CD14-positive monocyte (primary cell): ENCODE data around the gene TULP3. TPM values are rescaled to one million over a fixed set of nuclear protein-coding genes. Genes with fewer than 3 reads are reported as not detected.
A peak's percentile ranks its signal among the peaks of the same experiment; 100 is the strongest.

Experiments
- DNase-seq, 3 donors: peaks; one replicate each; pipeline ENCODE4 v3.0.0-alpha.2; 2011 to 2022
- H2AFZ ChIP-seq: 2 replicates; pipeline ENCODE4 v1.6.0; 2012; ENCODE audit warnings: mild to moderate bottlenecking, low read depth, low read length, inconsistent platforms; ENCODE audit not compliant: insufficient read depth, poor library complexity, severe bottlenecking
- H3K27ac ChIP-seq, 2 donors: 1 replicate in 1 of 2; 2 replicates in 1 of 2; pipeline ENCODE4 v1.5.1; 2012 to 2013; ENCODE audit warnings: low read length in 2 of 2, control low read depth in 1 of 2, inconsistent platforms in 1 of 2, low read depth in 1 of 2, mild to moderate bottlenecking in 1 of 2
- H3K27me3 ChIP-seq, 2 donors: one replicate each; pipeline versions ENCODE4 v1.6.0 to v1.6.1; 2011 to 2013; ENCODE audit warnings: low read length in 2 of 2; ENCODE audit not compliant: control insufficient read depth in 2 of 2, insufficient read depth in 2 of 2
- H3K36me3 ChIP-seq, 2 donors: replicated peaks in 1 of 2; 1 replicate in 1 of 2; 2 replicates in 1 of 2; pipeline versions ENCODE4 v1.5.1 to v1.6.1; 2012 to 2013; ENCODE audit warnings: low read length in 2 of 2, control low read depth in 1 of 2, inconsistent platforms in 1 of 2, mild to moderate bottlenecking in 1 of 2; ENCODE audit not compliant: insufficient read depth in 2 of 2, control insufficient read depth in 1 of 2
- H3K4me1 ChIP-seq, 2 donors: 1 replicate in 1 of 2; 2 replicates in 1 of 2; pipeline versions ENCODE4 v1.5.1 to v1.6.1; 2012 to 2013; ENCODE audit warnings: low read length in 2 of 2, control low read depth in 1 of 2, inconsistent platforms in 1 of 2, mild to moderate bottlenecking in 1 of 2, moderate library complexity in 1 of 2; ENCODE audit not compliant: insufficient read depth in 2 of 2, control insufficient read depth in 1 of 2
- H3K4me2 ChIP-seq: replicated peaks from 2 replicates; pipeline ENCODE3; 2012; ENCODE audit warnings: low read length, moderate library complexity, mild to moderate bottlenecking; ENCODE audit not compliant: poor library complexity, severe bottlenecking; ENCODE audit errors: extremely low read depth
- H3K4me3 ChIP-seq, 3 experiments: fragments of 200-600 bp in 1 of 3; sonication (generic) in 1 of 3; replicated peaks in 1 of 3; 1 replicate in 2 of 3; 2 replicates in 1 of 3; pipeline ENCODE4 v1.5.1; 2011 to 2013; ENCODE audit warnings: low read length in 3 of 3, mild to moderate bottlenecking in 3 of 3, control low read depth in 2 of 3, low read depth in 2 of 3, inconsistent platforms in 1 of 3, moderate library complexity in 1 of 3
- H3K79me2 ChIP-seq: 2 replicates; pipeline ENCODE4 v1.6.0; 2012; ENCODE audit warnings: mild to moderate bottlenecking, control low read depth, inconsistent platforms, low read length, moderate library complexity; ENCODE audit not compliant: insufficient read depth
- H3K9ac ChIP-seq: 2 replicates; pipeline ENCODE4 v1.6.0; 2017; ENCODE audit warnings: low read length, mild to moderate bottlenecking; ENCODE audit not compliant: insufficient read depth, poor library complexity, severe bottlenecking
- H3K9me3 ChIP-seq, 2 donors: replicated peaks in 1 of 2; 1 replicate in 1 of 2; 2 replicates in 1 of 2; pipeline versions ENCODE4 v1.5.1 to v1.6.1; 2012 to 2013; ENCODE audit warnings: low read length in 2 of 2, control low read depth in 1 of 2; ENCODE audit not compliant: control insufficient read depth in 1 of 2, insufficient read depth in 1 of 2
- H4K20me1 ChIP-seq: 2 replicates; pipeline ENCODE4 v1.6.0; 2012; ENCODE audit warnings: mild to moderate bottlenecking, low read length, control low read depth, moderate library complexity; ENCODE audit not compliant: insufficient read depth
- H3K27ac Mint-ChIP-seq, 7 donors: one replicate each; pipeline ENCODE4 v1.8.0; 2020; ENCODE audit warnings: mild to moderate bottlenecking in 7 of 7, mixed read lengths in 7 of 7, moderate library complexity in 6 of 7, inconsistent platforms in 2 of 7
- H3K27me3 Mint-ChIP-seq, 3 donors: one replicate each; pipeline ENCODE4 v1.8.0; 2021 to 2022; ENCODE audit warnings: low read depth in 3 of 3, mild to moderate bottlenecking in 3 of 3, mixed read lengths in 3 of 3, moderate library complexity in 3 of 3, inconsistent platforms in 1 of 3
- H3K36me3 Mint-ChIP-seq, 2 donors: one replicate each; pipeline ENCODE4 v1.8.0; 2020; ENCODE audit warnings: mixed read lengths in 2 of 2, inconsistent platforms in 1 of 2, mild to moderate bottlenecking in 1 of 2
- H3K4me1 Mint-ChIP-seq: one replicate; pipeline ENCODE4 v1.8.0; 2020; ENCODE audit warnings: mild to moderate bottlenecking, mixed read lengths
- H3K4me3 Mint-ChIP-seq, 2 donors: one replicate each; pipeline ENCODE4 v1.8.0; 2020; ENCODE audit warnings: mild to moderate bottlenecking in 2 of 2, mixed read lengths in 2 of 2, moderate library complexity in 1 of 2
- H3K9me3 Mint-ChIP-seq, 7 donors: one replicate each; pipeline ENCODE4 v1.8.0; 2020 to 2022; ENCODE audit warnings: mixed read lengths in 7 of 7, mild to moderate bottlenecking in 6 of 7, moderate library complexity in 6 of 7, inconsistent platforms in 2 of 7
- CTCF ChIP-seq: fragments of 200-600 bp; IDR thresholded peaks from one replicate; pipeline ENCODE4 v1.8.0; 2022; ENCODE audit warnings: antibody characterized with exemption, mild to moderate bottlenecking
- WGBS: methylation state at CpG from one replicate; pipeline ENCODE4 v1.1.5; 2013; ENCODE audit warnings: missing lambda C conversion rate; ENCODE audit not compliant: insufficient coverage; 5-methylcytosine and 5-hydroxymethylcytosine counted together
- intact Hi-C, 2 donors: fragments of 100-400 bp; cut with micrococcal nuclease; formaldehyde crosslinking; loops; one replicate each; pipeline versions ENCODE4 v1.15.0 to v1.15.1; 2023
- polyA plus RNA-seq, 3 donors: library from polyadenylated mRNA; depleted of rRNA in 1 of 3; unstranded in 2 of 3; stranded (reverse) in 1 of 3; fragments of 300-500 nt in 2 of 3; fragments of >200 nt in 1 of 3; fragmentation: Illumina TruSeq in 2 of 3; gene quantifications; 1 replicate in 2 of 3; 2 replicates in 1 of 3; pipeline ENCODE4 v1.2.3, GENCODE V29; 2012 to 2021

The TULP3 gene
- polyA plus RNA-seq, 3 donors: 1.7 to 3.6 (median 2.3) TPM

DNA sequence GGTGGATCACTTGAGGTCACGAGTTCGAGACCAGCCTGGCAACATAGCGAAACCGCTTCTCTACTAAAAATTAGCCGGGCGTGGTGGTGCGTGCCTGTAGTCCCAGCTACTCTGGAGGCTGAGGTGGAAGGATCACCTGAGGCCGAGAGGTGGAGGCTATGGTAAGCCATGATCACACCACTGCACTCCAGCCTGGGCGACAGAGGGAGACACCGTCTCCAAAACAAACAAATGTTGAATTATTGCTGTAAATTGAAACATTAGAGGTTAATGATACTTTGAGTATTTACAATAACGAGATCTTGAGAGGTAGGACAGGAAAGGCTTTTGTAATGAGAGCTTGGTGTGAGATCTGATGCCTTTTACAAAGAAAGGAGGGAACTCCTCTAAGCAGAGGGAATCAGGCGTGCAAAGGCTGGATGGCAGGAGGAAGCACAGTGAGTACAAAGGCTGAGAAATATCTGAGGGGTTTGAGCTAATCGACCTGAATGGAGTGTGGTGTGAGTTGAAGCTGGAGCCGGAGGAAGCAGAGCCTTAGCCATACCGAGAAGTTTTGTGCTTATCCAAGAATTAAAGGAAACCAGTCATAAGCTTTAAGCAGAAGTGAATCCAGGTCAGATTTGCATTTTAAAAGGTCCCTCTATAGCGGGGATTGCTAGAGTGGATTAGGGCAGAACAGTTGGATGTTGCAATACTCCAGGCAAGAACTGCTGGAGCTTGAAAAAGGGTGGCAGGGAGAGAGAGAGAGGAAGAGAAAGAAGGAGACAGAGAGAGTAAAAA is 12.5 kb upstream of the TULP3 start:
- Histone ChIP-seq H3K79me2 (peaks cover 92% of the 10 kb centered on the region), H3K4me2 (peak overlapping the region; percentile 84), H3K9ac (peak overlapping the region; percentile 95), H3K27ac (peak overlapping the region; percentile 88 to 96), H4K20me1 (no peaks in the 10 kb centered on the region), H3K27me3 (no peaks in the 10 kb centered on the region), H3K9me3 (no peaks in the 10 kb centered on the region), H3K4me3 (peak overlapping the region; percentile 87 to 99 (median 94)), H3K36me3 (no peaks in the 10 kb centered on the region), H2AFZ (peak overlapping the region; percentile 98), H3K4me1 (peaks cover 30 to 31% of the 10 kb centered on the region in 2 donors)
- 32% methylated on average over 10 of the region's 16 CpGs for WGBS
- H3K9me3 Mint-ChIP-seq: no peaks in the 10 kb centered on the region
- peak overlapping the region; percentile 84 to 97 (median 95) for H3K27ac Mint-ChIP-seq
- peak overlapping the region; percentile 93 to 98 for H3K4me3 Mint-ChIP-seq
- H3K4me1 Mint-ChIP-seq: peaks cover 32% of the 10 kb centered on the region
- peaks cover 0 to 15% of the 10 kb centered on the region in 2 donors for H3K36me3 Mint-ChIP-seq
- TF ChIP-seq CTCF: no peak
- intact Hi-C loops: loop anchor here (2.0 to 5.0 kb wide), 2 partner anchors 13 to 66 kb away; partner anchors contain the start of genes ITFG2 (in 2 of the 2) and TULP3 (in 1 of the 2)
- peak; percentile 70 to 84 (median 84) for DNase-seq
- H3K27me3 Mint-ChIP-seq: peaks cover 0 to 2% (median 0%) of the 10 kb centered on the region in 3 donors

DNA sequence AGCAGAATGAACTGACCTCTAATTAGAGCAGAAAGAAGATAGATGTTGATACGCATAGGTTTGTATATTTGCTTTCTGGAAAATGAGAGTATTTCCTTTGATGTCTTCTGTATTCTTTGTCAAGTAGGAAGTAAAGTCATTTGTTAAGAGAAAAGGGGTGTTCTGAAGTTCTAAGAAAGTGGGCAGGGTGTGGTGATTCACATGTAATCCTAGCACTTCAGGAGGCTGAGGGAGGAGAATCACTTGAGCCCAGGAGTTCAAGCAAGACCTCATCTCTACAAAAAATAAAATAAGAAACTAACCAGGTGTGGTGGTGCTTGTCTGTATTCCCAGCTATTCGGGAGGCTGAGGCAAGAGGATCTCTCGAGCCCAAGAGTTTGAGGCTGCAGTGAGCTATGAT is 10.8 kb upstream of the TULP3 start:
- DNase-seq: no peak
- H3K4me3 ChIP-seq: no peak overlapping the region
- Mint-ChIP-seq H3K36me3 (peaks cover 3% of the 10 kb centered on the region in 2 donors), H3K27me3 (no peaks in the 10 kb centered on the region), H3K4me1 (peaks cover 32% of the 10 kb centered on the region), H3K27ac (peak overlapping the region in 4 of 7 donors; percentile 12 to 81 (median 66)), H3K4me3 (no peak overlapping the region), H3K9me3 (no peaks in the 10 kb centered on the region)
- peaks cover 30 to 31% of the 10 kb centered on the region in 2 donors for H3K4me1 ChIP-seq
- whole genome bisulfite sequencing: no CpG with 5 or more reads among the region's 3 CpGs
- H3K27ac ChIP-seq: peak overlapping the region in 1 of 2 donors; percentile 40
- intact Hi-C loops: loop anchor here (5.0 kb wide), 1 partner anchor 68 kb away; the partner anchor contains the start of gene ITFG2 (in 2 of the 2)
- H4K20me1 ChIP-seq: no peaks in the 10 kb centered on the region
- H3K27me3 ChIP-seq: no peaks in the 10 kb centered on the region
- H3K9ac ChIP-seq: no peak overlapping the region
- no peaks in the 10 kb centered on the region for H3K9me3 ChIP-seq
- no peak for TF ChIP-seq CTCF
- H2AFZ ChIP-seq: no peak overlapping the region
- peaks cover 89% of the 10 kb centered on the region for H3K79me2 ChIP-seq
- no peaks in the 10 kb centered on the region for H3K36me3 ChIP-seq
- H3K4me2 ChIP-seq: no peak overlapping the region
